GM18508 (cell line): ENCODE results near the gene MOV10L1.

Experiments used
- ATAC-seq: cut with Tn5 transposase; IDR thresholded peaks from one replicate; pipeline ENCODE4 v1.9.1; 2021; ENCODE audit warnings: moderate number of reproducible peaks; ENCODE audit not compliant: insufficient read depth, unreplicated experiment

The MOV10L1 gene

GRCh38 chr22:50209893-50210292 lies 120.1 kb downstream of the MOV10L1 start:
- no peak for ATAC-seq

DNA sequence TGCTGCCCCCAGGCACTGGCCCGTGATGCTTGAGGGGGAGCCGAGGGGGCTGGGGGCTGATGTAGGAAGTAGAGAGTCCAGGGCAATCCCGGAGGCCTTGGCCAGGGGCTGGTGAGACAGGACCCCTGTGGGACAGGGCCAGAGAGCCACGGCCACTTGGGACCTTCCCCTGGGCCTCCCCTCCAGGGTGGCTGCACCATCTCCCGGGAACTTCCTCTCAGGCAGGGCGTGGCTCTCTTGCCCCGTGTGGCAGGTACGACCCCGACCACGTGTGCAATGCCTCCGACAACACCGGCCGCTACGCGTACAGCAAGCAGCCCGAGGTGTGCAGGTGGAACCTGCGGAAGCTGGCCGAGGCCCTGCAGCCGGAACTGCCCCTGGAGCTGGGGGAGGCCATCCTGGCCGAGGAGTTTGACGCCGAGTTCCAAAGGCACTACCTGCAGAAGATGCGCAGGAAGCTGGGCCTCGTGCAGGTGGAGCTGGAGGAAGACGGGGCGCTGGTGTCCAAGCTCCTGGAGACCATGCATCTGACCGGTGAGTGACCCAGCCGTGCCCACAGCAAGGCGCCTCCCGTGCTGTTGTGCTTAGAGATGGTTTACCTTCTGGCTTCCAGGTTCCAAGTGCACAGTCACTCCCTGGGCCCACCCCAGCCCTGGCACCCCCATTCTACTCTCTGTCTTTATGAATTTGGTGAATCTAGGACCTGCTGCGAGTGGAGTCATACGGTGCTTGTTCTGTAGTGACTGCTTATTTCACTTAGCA lies 120.8 kb downstream of the MOV10L1 start:
- no peak for ATAC-seq

DNA sequence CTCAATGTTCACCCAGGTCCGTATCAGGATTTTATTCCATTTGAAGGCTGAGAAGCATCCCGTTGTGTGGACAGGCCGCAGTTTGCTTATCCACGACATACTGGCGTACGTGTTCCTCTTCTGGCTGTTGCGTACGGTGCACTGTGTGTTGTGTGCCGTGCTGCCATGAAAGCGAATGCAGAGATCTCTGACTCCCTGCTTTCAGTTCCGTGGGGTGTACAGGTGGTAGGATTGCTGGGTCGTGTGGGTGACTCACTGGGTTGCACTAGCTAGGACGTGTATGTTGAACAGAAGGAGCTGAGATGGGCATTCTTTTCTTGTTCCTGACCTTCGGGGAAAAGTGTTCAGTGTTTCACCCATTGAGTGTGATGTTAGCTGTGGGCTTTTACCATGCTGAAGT lies 121.3 kb downstream of the MOV10L1 start:
- no peak for ATAC-seq
